Mammary epithelial cell (primary cell): Measurements from ENCODE around the gene GAS2L1.

Experiments used
- EZH2 ChIP-seq: IDR thresholded peaks from 2 replicates; pipeline ENCODE4 v1.6.1; 2012; ENCODE audit warnings: low read length, inconsistent platforms, borderline replicate concordance
- TF ChIP-seq, protein P1 (sequence below), 2 donors: IDR thresholded peaks in 1 of 2; conservative IDR thresholded peaks in 1 of 2; 2 replicates each; pipeline ENCODE4 v1.5.1; 2011 to 2012; ENCODE audit warnings: inconsistent platforms in 2 of 2, low read length in 2 of 2, mild to moderate bottlenecking in 2 of 2, control low read depth in 1 of 2, low read depth in 1 of 2; ENCODE audit not compliant: insufficient read depth in 1 of 2; ENCODE audit errors: extremely low read depth in 1 of 2

DNA sequence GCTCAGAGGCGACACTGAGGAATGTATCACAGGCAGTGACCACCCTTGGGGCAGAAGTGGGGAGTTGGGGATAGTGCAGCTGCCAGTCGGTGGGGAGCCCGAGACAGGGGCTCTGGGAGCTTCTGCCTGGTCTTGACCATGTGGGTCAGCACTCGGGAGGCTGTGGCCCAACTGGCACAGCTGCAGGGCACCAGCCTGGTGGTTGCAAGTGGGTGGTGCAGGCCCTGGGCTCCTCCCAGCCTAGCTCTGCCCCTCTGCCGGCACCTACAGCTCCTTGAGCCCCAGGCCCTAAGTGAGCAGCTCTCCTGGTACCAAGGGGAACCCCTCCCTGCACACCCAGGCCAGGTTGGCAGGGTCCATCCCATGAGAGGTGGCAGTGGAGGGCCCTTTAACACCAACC, 21.6 kb downstream of the GAS2L1 start:
- TF ChIP-seq, protein P1, sequence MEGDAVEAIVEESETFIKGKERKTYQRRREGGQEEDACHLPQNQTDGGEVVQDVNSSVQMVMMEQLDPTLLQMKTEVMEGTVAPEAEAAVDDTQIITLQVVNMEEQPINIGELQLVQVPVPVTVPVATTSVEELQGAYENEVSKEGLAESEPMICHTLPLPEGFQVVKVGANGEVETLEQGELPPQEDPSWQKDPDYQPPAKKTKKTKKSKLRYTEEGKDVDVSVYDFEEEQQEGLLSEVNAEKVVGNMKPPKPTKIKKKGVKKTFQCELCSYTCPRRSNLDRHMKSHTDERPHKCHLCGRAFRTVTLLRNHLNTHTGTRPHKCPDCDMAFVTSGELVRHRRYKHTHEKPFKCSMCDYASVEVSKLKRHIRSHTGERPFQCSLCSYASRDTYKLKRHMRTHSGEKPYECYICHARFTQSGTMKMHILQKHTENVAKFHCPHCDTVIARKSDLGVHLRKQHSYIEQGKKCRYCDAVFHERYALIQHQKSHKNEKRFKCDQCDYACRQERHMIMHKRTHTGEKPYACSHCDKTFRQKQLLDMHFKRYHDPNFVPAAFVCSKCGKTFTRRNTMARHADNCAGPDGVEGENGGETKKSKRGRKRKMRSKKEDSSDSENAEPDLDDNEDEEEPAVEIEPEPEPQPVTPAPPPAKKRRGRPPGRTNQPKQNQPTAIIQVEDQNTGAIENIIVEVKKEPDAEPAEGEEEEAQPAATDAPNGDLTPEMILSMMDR (conservative IDR thresholded peaks at IDR 0.05 in 1 of 2, IDR thresholded peaks at IDR 0.05 in 1 of 2; ENCODE audit: extremely low read depth in 1 of 2, insufficient read depth in 1 of 2, low read depth in 1 of 2, low read length in 2 of 2), result no peak
- TF ChIP-seq EZH2, result no peak
